Measurements from ENCODE around the gene OR6C68.

DNA sequence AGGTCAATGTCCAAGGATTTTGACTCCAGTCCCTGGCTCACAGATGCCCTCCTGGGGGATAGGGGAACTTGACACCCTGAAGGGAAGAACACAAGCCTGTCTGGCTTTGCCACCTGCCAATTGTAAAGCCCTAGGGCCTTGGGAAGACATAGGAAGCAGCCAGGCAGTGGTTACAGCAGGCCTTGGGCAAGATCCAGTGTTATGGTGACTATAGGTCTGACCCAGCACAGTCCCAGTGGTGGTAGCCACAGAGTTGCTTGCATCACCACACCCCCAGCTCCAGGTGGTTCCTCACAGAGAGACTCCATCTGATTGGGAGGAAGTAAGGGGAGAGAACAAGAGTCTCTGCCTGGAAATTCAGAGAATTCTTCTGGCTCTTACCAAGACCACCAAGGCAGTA lies 24.2 kb downstream of the OR6C68 start:
- TF ChIP-seq, protein P1, sequence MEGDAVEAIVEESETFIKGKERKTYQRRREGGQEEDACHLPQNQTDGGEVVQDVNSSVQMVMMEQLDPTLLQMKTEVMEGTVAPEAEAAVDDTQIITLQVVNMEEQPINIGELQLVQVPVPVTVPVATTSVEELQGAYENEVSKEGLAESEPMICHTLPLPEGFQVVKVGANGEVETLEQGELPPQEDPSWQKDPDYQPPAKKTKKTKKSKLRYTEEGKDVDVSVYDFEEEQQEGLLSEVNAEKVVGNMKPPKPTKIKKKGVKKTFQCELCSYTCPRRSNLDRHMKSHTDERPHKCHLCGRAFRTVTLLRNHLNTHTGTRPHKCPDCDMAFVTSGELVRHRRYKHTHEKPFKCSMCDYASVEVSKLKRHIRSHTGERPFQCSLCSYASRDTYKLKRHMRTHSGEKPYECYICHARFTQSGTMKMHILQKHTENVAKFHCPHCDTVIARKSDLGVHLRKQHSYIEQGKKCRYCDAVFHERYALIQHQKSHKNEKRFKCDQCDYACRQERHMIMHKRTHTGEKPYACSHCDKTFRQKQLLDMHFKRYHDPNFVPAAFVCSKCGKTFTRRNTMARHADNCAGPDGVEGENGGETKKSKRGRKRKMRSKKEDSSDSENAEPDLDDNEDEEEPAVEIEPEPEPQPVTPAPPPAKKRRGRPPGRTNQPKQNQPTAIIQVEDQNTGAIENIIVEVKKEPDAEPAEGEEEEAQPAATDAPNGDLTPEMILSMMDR (IDR thresholded peaks at IDR 0.05; ENCODE audit: low read length), result no peak
- TF ChIP-seq EZH2 (optimal IDR thresholded peaks at IDR 0.05; ENCODE audit: low read depth, low read length) (no peak), EZH2phosphoT487 (IDR thresholded peaks at IDR 0.05; ENCODE audit: low read length) (no peak)
